BJ (cell line): ENCODE results near the gene IRS2. TPM values are rescaled to one million over a fixed set of nuclear protein-coding genes. Genes with fewer than 3 reads are reported as not detected.

Source experiments
- CTCF ChIA-PET: fragments of 350-600 bp; formaldehyde crosslinking; extraction: SDS; loops from one replicate; lab custom pipeline; 2021; ENCODE audit warnings: antibody characterized with exemption, inconsistent platforms; lab: Yijun Ruan, JAX
- POLR2A ChIA-PET: fragments of 300-600 bp; sonication (Branson Sonifier 250); formaldehyde crosslinking; extraction: SDS; loops from one replicate; lab custom pipeline; 2021; ENCODE audit warnings: antibody characterized with exemption; lab: Charles Lee
- DNase-seq: peaks from one replicate; pipeline ENCODE4 v3.0.0-alpha.2; 2011; ENCODE audit warnings: low read depth
- H3K27me3 ChIP-seq: 2 replicates; pipeline ENCODE4 v1.6.0; 2011; ENCODE audit warnings: low read length; ENCODE audit not compliant: control insufficient read depth, insufficient read depth
- H3K36me3 ChIP-seq: 2 replicates; pipeline ENCODE4 v1.5.1; 2011; ENCODE audit warnings: low read length; ENCODE audit not compliant: control insufficient read depth, insufficient read depth
- H3K4me3 ChIP-seq: 2 replicates; pipeline ENCODE4 v1.5.1; 2011; ENCODE audit warnings: low read depth, mild to moderate bottlenecking, control low read depth, low read length
- CTCF ChIP-seq: IDR thresholded peaks from 2 replicates; pipeline ENCODE4 v1.5.1; 2011; ENCODE audit warnings: low read depth, mild to moderate bottlenecking, control low read depth, inconsistent platforms, low read length, moderate library complexity; ENCODE audit not compliant: insufficient read depth
- polyA plus RNA-seq: library from polyadenylated mRNA; depleted of rRNA; stranded (reverse); fragments of >200 nt; gene quantifications from 2 replicates; pipeline ENCODE4 v1.2.3, GENCODE V29; 2011

The IRS2 gene
- polyA plus RNA-seq, 1 experiment: 1.3 TPM

GRCh38 chr13:109718726-109719125 is 67.7 kb downstream of the IRS2 start:
- no peak for DNase-seq
- Histone ChIP-seq H3K27me3 (no peaks in the 10 kb centered on the region; the same call in 1 of the 2 replicates), H3K4me3 (no peak overlapping the region), H3K36me3 (no peaks in the 10 kb centered on the region)
- ChIA-PET POLR2A (no interaction called here), CTCF (no interaction called here)
- TF ChIP-seq CTCF: no peak

GRCh38 chr13:109717686-109718085 is 68.7 kb downstream of the IRS2 start:
- no peaks in the 10 kb centered on the region; the same call in 1 of the 2 replicates for H3K27me3 ChIP-seq

GRCh38 chr13:109715902-109716301 is 70.5 kb downstream of the IRS2 start:
- POLR2A ChIA-PET: no interaction called here
- no peak overlapping the region for H3K4me3 ChIP-seq
- CTCF ChIA-PET: no interaction called here
- DNase-seq: no peak
- no peaks in the 10 kb centered on the region for H3K36me3 ChIP-seq
- no peaks in the 10 kb centered on the region for H3K27me3 ChIP-seq
- no peak for TF ChIP-seq CTCF

More at GRCh38 chr13:109717686-109718085, 68.7 kb downstream of the IRS2 start:
- H3K36me3 ChIP-seq: no peaks in the 10 kb centered on the region
- ChIA-PET CTCF (no interaction called here), POLR2A (no interaction called here)
- no peak overlapping the region for H3K4me3 ChIP-seq
- DNase-seq: no peak
- TF ChIP-seq CTCF: no peak

GRCh38 chr13:109713681-109714080 is 72.7 kb downstream of the IRS2 start:
- ChIA-PET CTCF (interaction anchor here (1.2 kb wide), 1 partner anchor 19 kb away, joined by 3 read pairs; no protein-coding TSS in a partner anchor), POLR2A (interaction anchor here (0.6 kb wide), 1 partner anchor 33 kb away, joined by 4 read pairs; no protein-coding TSS in a partner anchor)
- no peak for TF ChIP-seq CTCF
- H3K4me3 ChIP-seq: no peak overlapping the region
- DNase-seq: no peak
- no peaks in the 10 kb centered on the region for H3K36me3 ChIP-seq
- H3K27me3 ChIP-seq: no peaks in the 10 kb centered on the region

GRCh38 chr13:109712124-109712722 is 74.2 kb downstream of the IRS2 start:
- H3K27me3 ChIP-seq: no peaks in the 10 kb centered on the region; the same call in 1 of the 2 replicates
- DNase-seq: no peak
- H3K4me3 ChIP-seq: no peak overlapping the region
- ChIA-PET CTCF (no interaction called here), POLR2A (interaction anchor here (0.5 kb wide), 1 partner anchor 357 kb away, joined by 3 read pairs; no protein-coding TSS in a partner anchor)
- TF ChIP-seq CTCF: no peak
- H3K36me3 ChIP-seq: no peaks in the 10 kb centered on the region
